HUES48 (cell line): ENCODE measurements around the gene RPL35A.
"Not testable (repeated sequence)": the region's sequence is repeated elsewhere in the genome, so short reads cannot be mapped to it uniquely, and the experiment has no call there.

Experiments
- H3K27ac ChIP-seq: one replicate; pipeline ENCODE4 v1.7.0; 2013; ENCODE audit warnings: low read depth, low read length, inconsistent platforms
- H3K27me3 ChIP-seq: 2 replicates; pipeline ENCODE4 v1.6.1; 2013; ENCODE audit warnings: mild to moderate bottlenecking, low read length; ENCODE audit not compliant: control insufficient read depth, insufficient read depth
- H3K36me3 ChIP-seq: 2 replicates; pipeline ENCODE4 v1.6.1; 2013; ENCODE audit warnings: low read length; ENCODE audit not compliant: control insufficient read depth, insufficient read depth
- H3K4me1 ChIP-seq: 2 replicates; pipeline ENCODE4 v1.6.1; 2013; ENCODE audit warnings: mild to moderate bottlenecking, low read length; ENCODE audit not compliant: control insufficient read depth, insufficient read depth
- H3K4me3 ChIP-seq: 2 replicates; pipeline ENCODE4 v1.5.1; 2013; ENCODE audit warnings: mild to moderate bottlenecking, low read depth, low read length
- H3K9ac ChIP-seq: 2 replicates; pipeline ENCODE4 v1.6.1; 2013; ENCODE audit warnings: mild to moderate bottlenecking, low read depth, low read length, moderate library complexity
- H3K9me3 ChIP-seq: 2 replicates; pipeline ENCODE4 v1.6.1; 2013; ENCODE audit warnings: low read length; ENCODE audit not compliant: control insufficient read depth, insufficient read depth

The RPL35A gene

GRCh38 chr3:197921429-197922275, 28.3 kb upstream of the RPL35A start:
- not testable (repeated sequence) for H3K9ac ChIP-seq, H3K27me3 ChIP-seq, H3K36me3 ChIP-seq, H3K4me1 ChIP-seq, H3K9me3 ChIP-seq, H3K4me3 ChIP-seq, H3K27ac ChIP-seq

GRCh38 chr3:197926418-197926817, 23.6 kb upstream of the RPL35A start:
- Histone ChIP-seq H3K36me3 (no peaks in the 10 kb centered on the region), H3K27ac (no peak overlapping the region), H3K9me3 (no peaks in the 10 kb centered on the region), H3K9ac (no peak overlapping the region), H3K4me1 (no peaks in the 10 kb centered on the region), H3K4me3 (no peak overlapping the region), H3K27me3 (no peaks in the 10 kb centered on the region)

- not testable (repeated sequence) for H3K36me3 ChIP-seq, H3K4me3 ChIP-seq, H3K4me1 ChIP-seq, H3K27ac ChIP-seq, H3K27me3 ChIP-seq, H3K9ac ChIP-seq, H3K9me3 ChIP-seq
These were observed 22.4 kb upstream of the RPL35A start for GRCh38 chr3:197927578-197927977.

- H3K36me3 ChIP-seq = no peaks in the 10 kb centered on the region; the same call in 1 of the 2 replicates
- H3K4me1 ChIP-seq = peaks cover 8% of the 10 kb centered on the region
- no peaks in the 10 kb centered on the region for H3K27me3 ChIP-seq
- peak overlapping the region; percentile 5 for H3K27ac ChIP-seq
- H3K9me3 ChIP-seq = no peaks in the 10 kb centered on the region
- H3K4me3 ChIP-seq = no peak overlapping the region
- no peak overlapping the region for H3K9ac ChIP-seq
These were observed 13.1 kb upstream of the RPL35A start for GRCh38 chr3:197936819-197937384.

- Histone ChIP-seq H3K27me3 (no peaks in the 10 kb centered on the region), H3K27ac (no peak overlapping the region), H3K9me3 (no peaks in the 10 kb centered on the region), H3K4me3 (no peak overlapping the region), H3K9ac (no peak overlapping the region), H3K4me1 (peaks cover 8% of the 10 kb centered on the region), H3K36me3 (no peaks in the 10 kb centered on the region; the same call in 1 of the 2 replicates)
These were observed 9.1 kb upstream of the RPL35A start for GRCh38 chr3:197940745-197941384.

GRCh38 chr3:197942956-197943556, 6.9 kb upstream of the RPL35A start:
- Histone ChIP-seq H3K27ac (no peak overlapping the region), H3K36me3 (no peaks in the 10 kb centered on the region; the same call in 1 of the 2 replicates), H3K9me3 (no peaks in the 10 kb centered on the region), H3K9ac (no peak overlapping the region), H3K4me1 (no peaks in the 10 kb centered on the region), H3K4me3 (no peak overlapping the region), H3K27me3 (no peaks in the 10 kb centered on the region)

- Histone ChIP-seq H3K4me3 (peak overlapping the region; percentile 99), H3K36me3 (peaks cover 35% of the 10 kb centered on the region), H3K9me3 (no peaks in the 10 kb centered on the region), H3K4me1 (peaks cover 4% of the 10 kb centered on the region; the same call in 1 of the 2 replicates), H3K9ac (peak overlapping the region; percentile 99), H3K27ac (peak overlapping the region; percentile 91), H3K27me3 (no peaks in the 10 kb centered on the region)
These were observed 706 bp upstream of the RPL35A start for GRCh38 chr3:197949191-197949777.

- Histone ChIP-seq H3K4me1 (peaks cover 4% of the 10 kb centered on the region; the same call in 1 of the 2 replicates), H3K4me3 (peak overlapping the region; percentile 99), H3K9me3 (no peaks in the 10 kb centered on the region), H3K27ac (peak overlapping the region; percentile 91), H3K9ac (peak overlapping the region; percentile 99), H3K27me3 (no peaks in the 10 kb centered on the region), H3K36me3 (peaks cover 49% of the 10 kb centered on the region)
These were observed 679 bp downstream of the RPL35A start for GRCh38 chr3:197950677-197951061.

- Histone ChIP-seq H3K27me3 (no peaks in the 10 kb centered on the region), H3K36me3 (peaks cover 57% of the 10 kb centered on the region), H3K4me3 (peak overlapping the region; percentile 99), H3K27ac (peak overlapping the region; percentile 91), H3K9ac (peak overlapping the region; percentile 99; the same call in 1 of the 2 replicates), H3K9me3 (no peaks in the 10 kb centered on the region), H3K4me1 (peaks cover 4% of the 10 kb centered on the region; the same call in 1 of the 2 replicates)
These were observed 1.5 kb downstream of the RPL35A start for GRCh38 chr3:197951392-197951990.

GRCh38 chr3:197952440-197952839, 2.5 kb downstream of the RPL35A start:
- no peak overlapping the region for H3K4me3 ChIP-seq
- peaks cover 58% of the 10 kb centered on the region for H3K36me3 ChIP-seq
- peaks cover 4% of the 10 kb centered on the region; the same call in 1 of the 2 replicates for H3K4me1 ChIP-seq
- no peak overlapping the region for H3K27ac ChIP-seq
- no peaks in the 10 kb centered on the region for H3K27me3 ChIP-seq
- H3K9ac ChIP-seq = no peak overlapping the region; the same call in 1 of the 2 replicates
- H3K9me3 ChIP-seq = no peaks in the 10 kb centered on the region
